SK-N-SH (cell line): ENCODE measurements around the gene NANOS2.

ENCODE experiments used
- EZH2phosphoT487 ChIP-seq: fragments of 200-600 bp; sonication (generic); IDR thresholded peaks from 2 replicates; pipeline ENCODE4 v1.6.1; 2017; ENCODE audit warnings: low read depth, mixed run types, mild to moderate bottlenecking, antibody characterized with exemption, moderate library complexity, borderline replicate concordance
- MXI1 ChIP-seq: IDR thresholded peaks from 2 replicates; pipeline ENCODE4 v1.6.1; 2012; ENCODE audit warnings: mild to moderate bottlenecking, low read depth, low read length, improper control_type of control experiment
- NRF1 ChIP-seq: IDR thresholded peaks from 2 replicates; pipeline ENCODE4 v1.6.1; 2012; ENCODE audit warnings: low read depth, mild to moderate bottlenecking, low read length
- RAD21 ChIP-seq: IDR thresholded peaks from 2 replicates; pipeline ENCODE4 v1.6.1; 2012; ENCODE audit warnings: mild to moderate bottlenecking, low read length
- RCOR1 ChIP-seq: fragments of 150-350 bp; IDR thresholded peaks from 2 replicates; pipeline ENCODE4 v1.6.1; 2017; ENCODE audit warnings: antibody characterized with exemption, low read length
- SMC3 ChIP-seq: IDR thresholded peaks from 2 replicates; pipeline ENCODE4 v1.6.1; 2012; ENCODE audit warnings: low read depth, low read length, improper control_type of control experiment
- TF ChIP-seq, protein P1 (sequence below): fragments of 200-600 bp; sonication (generic); IDR thresholded peaks from 2 replicates; pipeline ENCODE4 v1.6.1; 2017; ENCODE audit warnings: antibody characterized with exemption, mild to moderate bottlenecking, moderate library complexity
- TF ChIP-seq, protein P2 (sequence below): IDR thresholded peaks from 2 replicates; pipeline ENCODE4 v1.4.0; 2012; ENCODE audit warnings: low read depth
- TF ChIP-seq, protein P3 (sequence below): IDR thresholded peaks from 2 replicates; pipeline ENCODE4; 2012
- TF ChIP-seq, protein P4 (sequence below): IDR thresholded peaks from 2 replicates; pipeline ENCODE4 v1.6.1; 2012; ENCODE audit warnings: mild to moderate bottlenecking, low read depth, low read length, moderate library complexity

DNA sequence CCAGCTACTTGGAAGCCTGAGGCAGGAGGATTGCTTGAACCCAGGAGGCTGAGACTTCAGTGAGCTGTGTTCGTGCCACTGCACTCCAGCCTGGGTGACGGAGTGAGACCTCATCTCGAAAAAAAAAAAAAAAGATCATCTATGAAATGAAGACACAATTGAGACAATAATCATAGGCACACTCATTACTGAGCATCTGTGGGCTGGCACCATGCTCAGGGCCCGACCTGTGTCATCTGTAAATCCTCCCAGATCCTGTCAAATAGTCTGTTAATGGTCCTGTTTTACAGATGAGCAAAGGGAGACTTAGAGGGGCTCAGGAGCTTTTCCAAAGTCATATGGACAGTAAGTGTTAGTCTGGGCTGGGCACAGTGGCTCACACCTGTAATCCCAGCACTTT is 4.1 kb upstream of the NANOS2 start:
- TF ChIP-seq, protein P1, sequence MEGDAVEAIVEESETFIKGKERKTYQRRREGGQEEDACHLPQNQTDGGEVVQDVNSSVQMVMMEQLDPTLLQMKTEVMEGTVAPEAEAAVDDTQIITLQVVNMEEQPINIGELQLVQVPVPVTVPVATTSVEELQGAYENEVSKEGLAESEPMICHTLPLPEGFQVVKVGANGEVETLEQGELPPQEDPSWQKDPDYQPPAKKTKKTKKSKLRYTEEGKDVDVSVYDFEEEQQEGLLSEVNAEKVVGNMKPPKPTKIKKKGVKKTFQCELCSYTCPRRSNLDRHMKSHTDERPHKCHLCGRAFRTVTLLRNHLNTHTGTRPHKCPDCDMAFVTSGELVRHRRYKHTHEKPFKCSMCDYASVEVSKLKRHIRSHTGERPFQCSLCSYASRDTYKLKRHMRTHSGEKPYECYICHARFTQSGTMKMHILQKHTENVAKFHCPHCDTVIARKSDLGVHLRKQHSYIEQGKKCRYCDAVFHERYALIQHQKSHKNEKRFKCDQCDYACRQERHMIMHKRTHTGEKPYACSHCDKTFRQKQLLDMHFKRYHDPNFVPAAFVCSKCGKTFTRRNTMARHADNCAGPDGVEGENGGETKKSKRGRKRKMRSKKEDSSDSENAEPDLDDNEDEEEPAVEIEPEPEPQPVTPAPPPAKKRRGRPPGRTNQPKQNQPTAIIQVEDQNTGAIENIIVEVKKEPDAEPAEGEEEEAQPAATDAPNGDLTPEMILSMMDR: no peak
- TF ChIP-seq, protein P2, sequence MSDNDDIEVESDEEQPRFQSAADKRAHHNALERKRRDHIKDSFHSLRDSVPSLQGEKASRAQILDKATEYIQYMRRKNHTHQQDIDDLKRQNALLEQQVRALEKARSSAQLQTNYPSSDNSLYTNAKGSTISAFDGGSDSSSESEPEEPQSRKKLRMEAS: no peak
- TF ChIP-seq SMC3 (no peak), RAD21 (no peak), RCOR1 (no peak), EZH2phosphoT487 (no peak), NRF1 (no peak), MXI1 (no peak)
- TF ChIP-seq, protein P3, sequence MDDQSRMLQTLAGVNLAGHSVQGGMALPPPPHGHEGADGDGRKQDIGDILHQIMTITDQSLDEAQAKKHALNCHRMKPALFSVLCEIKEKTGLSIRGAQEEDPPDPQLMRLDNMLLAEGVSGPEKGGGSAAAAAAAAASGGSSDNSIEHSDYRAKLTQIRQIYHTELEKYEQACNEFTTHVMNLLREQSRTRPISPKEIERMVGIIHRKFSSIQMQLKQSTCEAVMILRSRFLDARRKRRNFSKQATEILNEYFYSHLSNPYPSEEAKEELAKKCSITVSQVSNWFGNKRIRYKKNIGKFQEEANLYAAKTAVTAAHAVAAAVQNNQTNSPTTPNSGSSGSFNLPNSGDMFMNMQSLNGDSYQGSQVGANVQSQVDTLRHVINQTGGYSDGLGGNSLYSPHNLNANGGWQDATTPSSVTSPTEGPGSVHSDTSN: no peak
- TF ChIP-seq, protein P4, sequence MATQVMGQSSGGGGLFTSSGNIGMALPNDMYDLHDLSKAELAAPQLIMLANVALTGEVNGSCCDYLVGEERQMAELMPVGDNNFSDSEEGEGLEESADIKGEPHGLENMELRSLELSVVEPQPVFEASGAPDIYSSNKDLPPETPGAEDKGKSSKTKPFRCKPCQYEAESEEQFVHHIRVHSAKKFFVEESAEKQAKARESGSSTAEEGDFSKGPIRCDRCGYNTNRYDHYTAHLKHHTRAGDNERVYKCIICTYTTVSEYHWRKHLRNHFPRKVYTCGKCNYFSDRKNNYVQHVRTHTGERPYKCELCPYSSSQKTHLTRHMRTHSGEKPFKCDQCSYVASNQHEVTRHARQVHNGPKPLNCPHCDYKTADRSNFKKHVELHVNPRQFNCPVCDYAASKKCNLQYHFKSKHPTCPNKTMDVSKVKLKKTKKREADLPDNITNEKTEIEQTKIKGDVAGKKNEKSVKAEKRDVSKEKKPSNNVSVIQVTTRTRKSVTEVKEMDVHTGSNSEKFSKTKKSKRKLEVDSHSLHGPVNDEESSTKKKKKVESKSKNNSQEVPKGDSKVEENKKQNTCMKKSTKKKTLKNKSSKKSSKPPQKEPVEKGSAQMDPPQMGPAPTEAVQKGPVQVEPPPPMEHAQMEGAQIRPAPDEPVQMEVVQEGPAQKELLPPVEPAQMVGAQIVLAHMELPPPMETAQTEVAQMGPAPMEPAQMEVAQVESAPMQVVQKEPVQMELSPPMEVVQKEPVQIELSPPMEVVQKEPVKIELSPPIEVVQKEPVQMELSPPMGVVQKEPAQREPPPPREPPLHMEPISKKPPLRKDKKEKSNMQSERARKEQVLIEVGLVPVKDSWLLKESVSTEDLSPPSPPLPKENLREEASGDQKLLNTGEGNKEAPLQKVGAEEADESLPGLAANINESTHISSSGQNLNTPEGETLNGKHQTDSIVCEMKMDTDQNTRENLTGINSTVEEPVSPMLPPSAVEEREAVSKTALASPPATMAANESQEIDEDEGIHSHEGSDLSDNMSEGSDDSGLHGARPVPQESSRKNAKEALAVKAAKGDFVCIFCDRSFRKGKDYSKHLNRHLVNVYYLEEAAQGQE: no peak
